Activated CD8-positive, alpha-beta T cell treated with anti-CD3 and anti-CD28 coated beads for 36 hours (primary cell): ENCODE data around the gene UBAC1. TPM values are rescaled to one million over a fixed set of nuclear protein-coding genes. Genes with fewer than 3 reads are reported as not detected.

ENCODE experiments used
- ATAC-seq: fragments of 200-7000 bp; cut with Tn5 transposase; one replicate; pipeline ENCODE4 v1.10.0; 2021; ENCODE audit warnings: mild to moderate bottlenecking, moderate library complexity
- CTCF ChIA-PET: fragments of 350-600 bp; sonication (Branson Sonifier 250); formaldehyde crosslinking; loops from one replicate; lab custom pipeline; 2021; ENCODE audit warnings: antibody characterized with exemption; lab: Charles Lee
- POLR2A ChIA-PET: fragments of 350-600 bp; sonication (Branson Sonifier 250); formaldehyde crosslinking; loops from one replicate; lab custom pipeline; 2021; ENCODE audit warnings: antibody characterized with exemption; lab: Charles Lee
- DNase-seq: peaks from one replicate; pipeline ENCODE4 v3.0.0-alpha.2; 2020
- H3K27ac Mint-ChIP-seq: one replicate; pipeline ENCODE4 v1.8.0; 2021; ENCODE audit warnings: mild to moderate bottlenecking, mixed read lengths
- H3K27me3 Mint-ChIP-seq: one replicate; pipeline ENCODE4 v1.8.0; 2021; ENCODE audit warnings: mixed read lengths
- H3K36me3 Mint-ChIP-seq: one replicate; pipeline ENCODE4 v1.8.0; 2021; ENCODE audit warnings: low read depth, mixed read lengths
- H3K4me1 Mint-ChIP-seq: one replicate; pipeline ENCODE4 v1.8.0; 2021; ENCODE audit warnings: low read depth, mixed read lengths
- H3K4me3 Mint-ChIP-seq: one replicate; pipeline ENCODE4 v1.8.0; 2021; ENCODE audit warnings: mild to moderate bottlenecking, moderate library complexity, mixed read lengths
- H3K9me3 Mint-ChIP-seq: one replicate; pipeline ENCODE4 v1.8.0; 2021; ENCODE audit warnings: mixed read lengths
- CTCF ChIP-seq: fragments of 200-600 bp; IDR thresholded peaks from one replicate; pipeline ENCODE4 v1.8.0; 2022; ENCODE audit warnings: antibody characterized with exemption, mild to moderate bottlenecking
- intact Hi-C: fragments of 100-400 bp; cut with micrococcal nuclease; formaldehyde crosslinking; loops from one replicate; pipeline ENCODE4 v1.10.0; 2022
- total RNA-seq, 2 experiments: library from RNA; stranded (reverse); gene quantifications; one replicate each; pipeline ENCODE4 v1.2.3, GENCODE V29; 2021

Gene UBAC1
- total RNA-seq, 2 experiments from 2014 or later, result 32.4 to 34.3 TPM

- H3K27ac Mint-ChIP-seq, result no peak overlapping the region
- H3K4me3 Mint-ChIP-seq, result no peak overlapping the region
- H3K36me3 Mint-ChIP-seq, result no peaks in the 10 kb centered on the region
- ATAC-seq, result no peak
- DNase-seq, result no peak
- no peak for TF ChIP-seq CTCF
- H3K9me3 Mint-ChIP-seq, result no peaks in the 10 kb centered on the region
- POLR2A ChIA-PET, result interaction anchor here (1.0 kb wide), 1 partner anchor 25 kb away, joined by 3 read pairs; no protein-coding TSS in a partner anchor
- peaks cover 2% of the 10 kb centered on the region for H3K4me1 Mint-ChIP-seq
- H3K27me3 Mint-ChIP-seq, result no peaks in the 10 kb centered on the region
- intact Hi-C loops, result no loop called here
- CTCF ChIA-PET, result interaction anchor here (1.3 kb wide), 1 partner anchor 31 kb away, joined by 3 read pairs; no protein-coding TSS in a partner anchor
Observed at GRCh38 chr9:135998016-135998380, 36.8 kb upstream of the UBAC1 start.

- CTCF ChIA-PET, result interaction anchor here (1.3 kb wide), 1 partner anchor 30 kb away, joined by 3 read pairs; no protein-coding TSS in a partner anchor
- H3K4me3 Mint-ChIP-seq, result no peak overlapping the region
Observed at GRCh38 chr9:135997090-135998015, 36.2 kb upstream of the UBAC1 start.

GRCh38 chr9:135995816-135996215 is 34.6 kb upstream of the UBAC1 start:
- peaks cover 9% of the 10 kb centered on the region for H3K4me1 Mint-ChIP-seq
- DNase-seq (no peak), ATAC-seq (no peak)
- ChIA-PET POLR2A (no interaction called here), CTCF (no interaction called here)
- no peak overlapping the region for H3K27ac Mint-ChIP-seq
- H3K4me3 Mint-ChIP-seq, result no peak overlapping the region
- H3K9me3 Mint-ChIP-seq, result no peaks in the 10 kb centered on the region
- no peaks in the 10 kb centered on the region for H3K27me3 Mint-ChIP-seq
- H3K36me3 Mint-ChIP-seq, result no peaks in the 10 kb centered on the region
- intact Hi-C loops, result no loop called here
- TF ChIP-seq CTCF, result no peak

More at GRCh38 chr9:135997090-135998015, 36.2 kb upstream of the UBAC1 start:
- no peak for ATAC-seq
- H3K4me1 Mint-ChIP-seq, result peaks cover 6% of the 10 kb centered on the region
- intact Hi-C loops, result no loop called here
- H3K27ac Mint-ChIP-seq, result no peak overlapping the region
- no peaks in the 10 kb centered on the region for H3K36me3 Mint-ChIP-seq
- no peaks in the 10 kb centered on the region for H3K9me3 Mint-ChIP-seq
- H3K27me3 Mint-ChIP-seq, result no peaks in the 10 kb centered on the region
- TF ChIP-seq CTCF, result no peak
- POLR2A ChIA-PET, result interaction anchor here (1.0 kb wide), 1 partner anchor 24 kb away, joined by 3 read pairs; no protein-coding TSS in a partner anchor
- no peak for DNase-seq

GRCh38 chr9:135994501-135995192 is 33.5 kb upstream of the UBAC1 start:
- Mint-ChIP-seq H3K9me3 (no peaks in the 10 kb centered on the region), H3K27me3 (no peaks in the 10 kb centered on the region), H3K4me3 (no peak overlapping the region), H3K4me1 (peaks cover 15% of the 10 kb centered on the region), H3K27ac (no peak overlapping the region), H3K36me3 (no peaks in the 10 kb centered on the region)
- ChIA-PET POLR2A (no interaction called here), CTCF (no interaction called here)
- intact Hi-C loops, result no loop called here
- no peak for ATAC-seq
- TF ChIP-seq CTCF, result no peak
- no peak for DNase-seq
